SU-DHL-6 (cell line): ENCODE results near the gene GHRHR.

Experiments
- H2AFZ ChIP-seq: fragments of 200-600 bp; sonication (generic); 2 replicates; pipeline ENCODE4 v1.6.1; 2014; ENCODE audit warnings: low read depth, mild to moderate bottlenecking, moderate library complexity, mixed read lengths, antibody characterized with exemption, low read length; ENCODE audit not compliant: severe bottlenecking
- H3F3A ChIP-seq: fragments of 200-600 bp; shearing (Covaris generic); 2 replicates; pipeline ENCODE4 v1.6.0; 2016; ENCODE audit warnings: antibody characterized with exemption, mild to moderate bottlenecking; ENCODE audit not compliant: insufficient read depth
- H3K27ac ChIP-seq: fragments of 200-600 bp; sonication (generic); 2 replicates; pipeline ENCODE4 v1.5.1; 2016; ENCODE audit warnings: low read depth, mild to moderate bottlenecking, low read length, moderate library complexity, mixed read lengths
- H3K27me3 ChIP-seq: fragments of 200-600 bp; sonication (generic), shearing (Covaris generic); 2 replicates; pipeline ENCODE4 v1.6.0; 2014; ENCODE audit warnings: mild to moderate bottlenecking, low read length
- H3K36me3 ChIP-seq: fragments of 200-600 bp; sonication (generic); 2 replicates; pipeline ENCODE4 v1.6.1; 2014; ENCODE audit warnings: mild to moderate bottlenecking, low read length, mixed read lengths
- H3K4me2 ChIP-seq: fragments of 300-600, 200-600 bp; shearing (Covaris generic), sonication (generic); 2 replicates; pipeline ENCODE4 v1.6.0; 2014; ENCODE audit warnings: low read length, low read depth, mild to moderate bottlenecking; ENCODE audit not compliant: poor library complexity, severe bottlenecking
- H3K4me3 ChIP-seq: fragments of 200-600 bp; sonication (generic); 2 replicates; pipeline ENCODE4 v1.5.1; 2014; ENCODE audit warnings: antibody characterized with exemption, low read length, mild to moderate bottlenecking, mixed read lengths; ENCODE audit not compliant: insufficient read depth, poor library complexity, severe bottlenecking
- H3K79me2 ChIP-seq: fragments of 200-600 bp; sonication (generic); 2 replicates; pipeline ENCODE4 v1.6.1; 2014; ENCODE audit warnings: mild to moderate bottlenecking, low read length, moderate library complexity; ENCODE audit not compliant: insufficient read depth
- H3K9ac ChIP-seq: fragments of 200-600 bp; sonication (generic); 2 replicates; pipeline ENCODE4 v1.7.0; 2014; ENCODE audit warnings: mild to moderate bottlenecking, low read length
- H3K9me2 ChIP-seq: fragments of 200-600 bp; sonication (generic); replicated peaks from 2 replicates; pipeline ENCODE4 v1.6.1; 2014; ENCODE audit warnings: low read length; ENCODE audit not compliant: insufficient read depth
- H3K9me3 ChIP-seq: fragments of 200-600 bp; sonication (generic); 2 replicates; pipeline ENCODE4 v1.6.1; 2014; ENCODE audit warnings: low read length, mixed read lengths; ENCODE audit not compliant: insufficient read depth
- H4K20me1 ChIP-seq: fragments of 200-600 bp; sonication (generic); 2 replicates; pipeline ENCODE4 v1.6.1; 2014; ENCODE audit warnings: low read depth, mild to moderate bottlenecking, antibody characterized with exemption, low read length, moderate library complexity, mixed read lengths
- CTCF ChIP-seq: fragments of 200-600 bp; sonication (generic); IDR thresholded peaks from one replicate; pipeline ENCODE4 v1.5.1; 2017; ENCODE audit warnings: antibody characterized with exemption, mild to moderate bottlenecking, low read length, moderate library complexity; ENCODE audit not compliant: insufficient read depth, poor library complexity, severe bottlenecking
- EZH2phosphoT487 ChIP-seq: fragments of 200-600 bp; sonication (generic), shearing (Covaris generic); conservative IDR thresholded peaks from 2 replicates; pipeline ENCODE4 v1.6.1; 2018; ENCODE audit warnings: mild to moderate bottlenecking, antibody characterized with exemption, low read length, moderate library complexity, mixed read lengths

Gene GHRHR

GRCh38 chr7:31003721-31004120, 40.0 kb downstream of the GHRHR start:
- no peaks in the 10 kb centered on the region for H4K20me1 ChIP-seq
- no peaks in the 10 kb centered on the region for H3K79me2 ChIP-seq
- H3K27me3 ChIP-seq, result no peaks in the 10 kb centered on the region
- H3K36me3 ChIP-seq, result no peaks in the 10 kb centered on the region
- no peak overlapping the region for H3K4me2 ChIP-seq
- H3K9me3 ChIP-seq, result no peaks in the 10 kb centered on the region
- H3K4me3 ChIP-seq, result no peak overlapping the region
- TF ChIP-seq EZH2phosphoT487 (no peak), CTCF (no peak)
- H3K27ac ChIP-seq, result no peak overlapping the region
- H3K9ac ChIP-seq, result no peak overlapping the region
- no peak overlapping the region for H2AFZ ChIP-seq
- H3K9me2 ChIP-seq, result no peaks in the 10 kb centered on the region
- no peaks in the 10 kb centered on the region for H3F3A ChIP-seq

DNA sequence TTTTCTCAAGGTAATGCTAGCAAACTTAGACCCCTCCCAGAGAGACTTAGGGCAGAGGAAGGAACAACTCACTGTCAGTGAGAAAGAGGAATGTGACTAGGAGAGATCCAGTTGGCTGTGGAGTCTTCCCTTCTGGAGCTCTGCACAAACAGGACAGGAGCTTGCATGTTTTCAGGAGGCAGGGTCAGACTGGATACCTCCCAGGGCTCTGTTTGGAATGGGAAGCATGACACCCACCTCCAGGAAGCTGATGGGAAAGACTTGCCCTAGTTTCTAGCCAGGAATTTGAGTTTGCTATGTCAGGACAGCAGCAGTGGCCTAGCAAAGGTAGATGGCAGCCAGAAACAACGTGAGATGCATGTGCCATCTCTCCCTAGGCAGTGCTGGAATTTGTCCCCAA, 40.6 kb downstream of the GHRHR start:
- Histone ChIP-seq H3K79me2 (no peaks in the 10 kb centered on the region), H3K9me3 (no peaks in the 10 kb centered on the region), H4K20me1 (no peaks in the 10 kb centered on the region), H3K4me2 (no peak overlapping the region), H3K9ac (no peak overlapping the region), H3K9me2 (no peaks in the 10 kb centered on the region), H2AFZ (no peak overlapping the region), H3F3A (no peaks in the 10 kb centered on the region), H3K27ac (no peak overlapping the region), H3K4me3 (no peak overlapping the region), H3K36me3 (no peaks in the 10 kb centered on the region), H3K27me3 (no peaks in the 10 kb centered on the region)
- TF ChIP-seq EZH2phosphoT487 (no peak), CTCF (no peak)

GRCh38 chr7:31006857-31007256, 43.1 kb downstream of the GHRHR start:
- Histone ChIP-seq H3K27me3 (0 out of 2 replicates have a peak, but pooled peaks cover 3% of the 10 kb centered on the region), H3K36me3 (no peaks in the 10 kb centered on the region), H4K20me1 (no peaks in the 10 kb centered on the region), H3K79me2 (no peaks in the 10 kb centered on the region), H2AFZ (no peak overlapping the region), H3F3A (no peaks in the 10 kb centered on the region), H3K27ac (no peak overlapping the region), H3K9me2 (no peaks in the 10 kb centered on the region), H3K9me3 (no peaks in the 10 kb centered on the region), H3K9ac (no peak overlapping the region), H3K4me3 (no peak overlapping the region), H3K4me2 (no peak overlapping the region)
- TF ChIP-seq CTCF, result no peak
- no peak for TF ChIP-seq EZH2phosphoT487

DNA sequence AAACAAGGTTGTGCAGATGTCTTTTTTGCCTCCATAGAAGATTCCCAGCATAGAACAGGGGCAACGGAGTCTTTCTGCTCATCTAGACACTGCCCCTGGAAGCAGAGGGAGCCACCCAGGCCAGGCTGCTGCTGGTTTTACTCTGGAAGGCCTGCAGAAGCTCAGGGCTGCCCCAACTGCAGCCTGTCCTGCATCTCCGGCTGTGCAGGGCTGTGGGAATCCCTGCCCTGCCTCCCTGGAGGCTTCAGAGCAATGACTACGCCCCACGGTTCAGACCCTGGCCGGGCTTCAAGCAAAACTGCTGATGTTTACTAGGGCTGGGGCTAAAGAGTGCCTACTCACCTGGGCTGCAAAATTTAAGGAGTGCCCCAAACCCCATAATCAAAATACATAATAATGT, 43.9 kb downstream of the GHRHR start:
- Histone ChIP-seq H3F3A (no peaks in the 10 kb centered on the region), H3K79me2 (no peaks in the 10 kb centered on the region), H3K36me3 (no peaks in the 10 kb centered on the region), H3K9me2 (no peaks in the 10 kb centered on the region), H3K27me3 (0 out of 2 replicates have a peak, but pooled peaks cover 3% of the 10 kb centered on the region), H2AFZ (no peak overlapping the region), H3K27ac (no peak overlapping the region), H3K9me3 (no peaks in the 10 kb centered on the region), H3K4me3 (no peak overlapping the region), H3K9ac (no peak overlapping the region), H3K4me2 (no peak overlapping the region), H4K20me1 (no peaks in the 10 kb centered on the region)
- TF ChIP-seq EZH2phosphoT487 (no peak), CTCF (no peak)
